GM12872 (cell line): ENCODE results near the gene HDAC5.

Source experiments
- CTCF ChIP-seq: IDR thresholded peaks from 3 replicates; pipeline ENCODE4 v1.5.1; 2011; ENCODE audit warnings: low read depth, mild to moderate bottlenecking, low read length, moderate library complexity; ENCODE audit not compliant: insufficient read depth

HDAC5 gene

GRCh38 chr17:44159519-44160210 is 36.2 kb upstream of the HDAC5 start:
- no peak for TF ChIP-seq CTCF

GRCh38 chr17:44155488-44155887 is 32.0 kb upstream of the HDAC5 start:
- TF ChIP-seq CTCF = no peak

- no peak for TF ChIP-seq CTCF
Observed at GRCh38 chr17:44152875-44153274, 29.4 kb upstream of the HDAC5 start.

- TF ChIP-seq CTCF = no peak
Observed at GRCh38 chr17:44149750-44150329, 26.4 kb upstream of the HDAC5 start.

- TF ChIP-seq CTCF = no peak
Observed at GRCh38 chr17:44147812-44148211, 24.4 kb upstream of the HDAC5 start.

GRCh38 chr17:44146375-44147346 is 23.2 kb upstream of the HDAC5 start:
- no peak for TF ChIP-seq CTCF
